Kidney (tissue), 14 donors: ENCODE measurements around the gene LOXL1. TPM values are rescaled to one million over a fixed set of nuclear protein-coding genes. Genes with fewer than 3 reads are reported as not detected.

ENCODE experiments used
- DNase-seq, 5 donors: peaks; one replicate each; pipeline ENCODE4 v3.0.0-alpha.2; 2013 to 2020
- FAIRE-seq: peaks from 2 replicates; lab custom pipeline; 2012; peaks lifted over from hg19 to GRCh38; lab: Jason Lieb, UNC
- H3K27ac ChIP-seq, 2 donors: one replicate each; pipeline ENCODE4 v1.7.0; 2013; ENCODE audit warnings: low read depth in 2 of 2, low read length in 2 of 2, inconsistent platforms in 1 of 2
- H3K27me3 ChIP-seq: one replicate; pipeline ENCODE4 v1.7.1; 2013; ENCODE audit warnings: low read length, inconsistent platforms; ENCODE audit not compliant: control insufficient read depth, insufficient read depth
- H3K36me3 ChIP-seq, 3 donors: one replicate each; pipeline versions ENCODE4 v1.7.0 to v1.7.1; 2013; ENCODE audit warnings: low read length in 3 of 3, control low read depth in 1 of 3, inconsistent platforms in 1 of 3; ENCODE audit not compliant: insufficient read depth in 3 of 3, control insufficient read depth in 2 of 3
- H3K4me1 ChIP-seq, 3 donors: one replicate each; pipeline versions ENCODE4 v1.7.0 to v1.7.1; 2013; ENCODE audit warnings: low read length in 3 of 3, inconsistent platforms in 1 of 3, low read depth in 1 of 3; ENCODE audit not compliant: control insufficient read depth in 2 of 3, insufficient read depth in 2 of 3
- H3K4me3 ChIP-seq, 3 donors: one replicate each; pipeline versions ENCODE4 v1.7.0 to v1.8.1; 2013; ENCODE audit warnings: low read length in 3 of 3, control low read depth in 1 of 3, inconsistent platforms in 1 of 3
- H3K9ac ChIP-seq, 3 donors: one replicate each; pipeline versions ENCODE4 v1.7.0 to v1.7.1; 2013; ENCODE audit warnings: low read length in 3 of 3, control low read depth in 1 of 3, inconsistent platforms in 1 of 3
- H3K9me3 ChIP-seq, 3 donors: one replicate each; pipeline versions ENCODE4 v1.7.0 to v1.7.1; 2013; ENCODE audit warnings: low read length in 3 of 3, control low read depth in 1 of 3, inconsistent platforms in 1 of 3; ENCODE audit not compliant: control insufficient read depth in 2 of 3, insufficient read depth in 1 of 3
- CTCF ChIP-seq: IDR thresholded peaks from 3 replicates; pipeline ENCODE4 v1.5.1; 2012; ENCODE audit warnings: mild to moderate bottlenecking, moderate library complexity, borderline replicate concordance; ENCODE audit not compliant: insufficient read depth; ENCODE audit errors: extremely low read depth
- intact Hi-C: fragments of 100-400 bp; cut with DNase I; formaldehyde crosslinking; loops from one replicate; pipeline ENCODE4 v1.11.1; 2022
- polyA plus RNA-seq: library from polyadenylated mRNA; stranded (reverse); fragments of 350-450 nt; fragmentation: Illumina TruSeq; extraction: RNeasy Lipid Tissue Mini Kit (QIAGEN cat#74804); gene quantifications from one replicate; pipeline ENCODE4 v1.2.3, GENCODE V29; 2014; ENCODE audit warnings: low read depth, low replicate concordance; ENCODE audit not compliant: insufficient read depth
- total RNA-seq: library from RNA; stranded (reverse); fragmentation: NEBNext Ultra II Directional; extraction: Animal tissue kit (Norgen Biotek cat#: 25700); gene quantifications from one replicate; pipeline ENCODE4 v1.2.1, GENCODE V29; 2021
- donor health status: control.
- donor health status: control.
- donor health status: control.
- donor health status: control.
- donor health status: control.
- donor health status: DM: yes; HTN: yes; CAD: no.
- donor health status: Normal renal cell carcinoma (clear cell type).

LOXL1 gene
- total and polyA plus RNA-seq, 2 donors from 2014 or later: 33.2 to 35.1 TPM

- Histone ChIP-seq H3K9me3 (no peaks in the 10 kb centered on the region), H3K27ac (no peak overlapping the region), H3K9ac (no peak overlapping the region), H3K4me1 (peaks cover 0 to 7% (median 5%) of the 10 kb centered on the region in 3 donors), H3K27me3 (no peaks in the 10 kb centered on the region), H3K4me3 (no peak overlapping the region), H3K36me3 (no peaks in the 10 kb centered on the region)
- FAIRE-seq: no peak
- intact Hi-C loops: no loop called here
- no peak for TF ChIP-seq CTCF
- DNase-seq: no peak
Observed at GRCh38 chr15:73962433-73962832, 36.2 kb downstream of the LOXL1 start.

- Histone ChIP-seq H3K4me3 (no peak overlapping the region), H3K27me3 (no peaks in the 10 kb centered on the region), H3K9ac (no peak overlapping the region), H3K9me3 (no peaks in the 10 kb centered on the region), H3K36me3 (no peaks in the 10 kb centered on the region), H3K4me1 (peaks cover 0 to 7% (median 5%) of the 10 kb centered on the region in 3 donors), H3K27ac (no peak overlapping the region)
- FAIRE-seq (no peak), DNase-seq (peak; percentile 87 to 91 (median 89))
- intact Hi-C loops: no loop called here
- peak; percentile 93 for TF ChIP-seq CTCF
Observed at GRCh38 chr15:73964736-73965093, 38.5 kb downstream of the LOXL1 start.

GRCh38 chr15:73965094-73965757 lies 39.0 kb downstream of the LOXL1 start:
- Histone ChIP-seq H3K9ac (no peak overlapping the region), H3K9me3 (no peaks in the 10 kb centered on the region), H3K4me1 (peaks cover 0 to 7% (median 5%) of the 10 kb centered on the region in 3 donors), H3K27ac (no peak overlapping the region), H3K4me3 (no peak overlapping the region), H3K36me3 (no peaks in the 10 kb centered on the region), H3K27me3 (no peaks in the 10 kb centered on the region)
- FAIRE-seq (no peak), DNase-seq (peak; percentile 67 to 78 (median 75))
- no peak for TF ChIP-seq CTCF
- intact Hi-C loops: no loop called here

- Histone ChIP-seq H3K9me3 (no peaks in the 10 kb centered on the region), H3K27ac (no peak overlapping the region), H3K4me1 (peaks cover 0 to 7% (median 5%) of the 10 kb centered on the region in 3 donors), H3K9ac (no peak overlapping the region), H3K27me3 (no peaks in the 10 kb centered on the region), H3K36me3 (no peaks in the 10 kb centered on the region), H3K4me3 (no peak overlapping the region)
- TF ChIP-seq CTCF: no peak
- no peak for DNase-seq
- intact Hi-C loops: no loop called here
- FAIRE-seq: no peak
Observed at GRCh38 chr15:73965758-73966113, 39.5 kb downstream of the LOXL1 start.
